ENCODE data around the gene VANGL2.

DNA sequence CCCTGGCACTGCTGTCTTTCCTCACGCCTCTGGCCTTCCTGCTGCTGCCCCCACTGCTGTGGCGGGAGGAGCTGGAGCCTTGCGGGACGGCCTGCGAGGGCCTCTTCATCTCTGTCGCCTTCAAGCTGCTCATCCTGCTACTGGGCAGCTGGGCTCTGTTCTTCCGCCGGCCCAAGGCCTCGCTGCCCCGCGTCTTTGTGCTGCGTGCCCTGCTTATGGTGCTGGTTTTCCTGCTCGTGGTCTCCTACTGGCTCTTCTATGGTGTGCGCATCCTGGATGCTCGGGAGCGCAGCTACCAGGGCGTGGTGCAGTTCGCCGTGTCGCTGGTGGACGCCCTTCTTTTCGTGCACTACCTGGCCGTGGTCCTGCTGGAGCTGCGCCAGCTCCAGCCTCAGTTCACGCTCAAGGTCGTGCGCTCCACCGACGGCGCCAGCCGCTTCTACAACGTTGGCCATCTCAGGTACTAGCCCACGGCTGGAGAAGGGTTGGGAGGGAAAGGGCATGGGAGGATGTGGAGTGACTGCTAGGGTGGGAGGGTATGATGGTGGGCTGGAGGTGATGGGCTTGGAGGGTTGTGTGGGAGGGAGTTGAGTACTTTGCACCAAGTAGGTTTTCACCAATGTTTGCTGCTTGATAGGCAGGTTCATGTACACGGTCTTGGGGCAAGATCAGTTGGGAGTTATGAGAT lies 18.9 kb downstream of the VANGL2 start:
- TF ChIP-seq, protein P1, sequence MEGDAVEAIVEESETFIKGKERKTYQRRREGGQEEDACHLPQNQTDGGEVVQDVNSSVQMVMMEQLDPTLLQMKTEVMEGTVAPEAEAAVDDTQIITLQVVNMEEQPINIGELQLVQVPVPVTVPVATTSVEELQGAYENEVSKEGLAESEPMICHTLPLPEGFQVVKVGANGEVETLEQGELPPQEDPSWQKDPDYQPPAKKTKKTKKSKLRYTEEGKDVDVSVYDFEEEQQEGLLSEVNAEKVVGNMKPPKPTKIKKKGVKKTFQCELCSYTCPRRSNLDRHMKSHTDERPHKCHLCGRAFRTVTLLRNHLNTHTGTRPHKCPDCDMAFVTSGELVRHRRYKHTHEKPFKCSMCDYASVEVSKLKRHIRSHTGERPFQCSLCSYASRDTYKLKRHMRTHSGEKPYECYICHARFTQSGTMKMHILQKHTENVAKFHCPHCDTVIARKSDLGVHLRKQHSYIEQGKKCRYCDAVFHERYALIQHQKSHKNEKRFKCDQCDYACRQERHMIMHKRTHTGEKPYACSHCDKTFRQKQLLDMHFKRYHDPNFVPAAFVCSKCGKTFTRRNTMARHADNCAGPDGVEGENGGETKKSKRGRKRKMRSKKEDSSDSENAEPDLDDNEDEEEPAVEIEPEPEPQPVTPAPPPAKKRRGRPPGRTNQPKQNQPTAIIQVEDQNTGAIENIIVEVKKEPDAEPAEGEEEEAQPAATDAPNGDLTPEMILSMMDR (IDR thresholded peaks at IDR 0.05): no peak
- TF ChIP-seq POLR2A (IDR thresholded peaks at IDR 0.05): no peak
